K562 (cell line): ENCODE data around the gene ARF4.

ENCODE experiments used
- CTCF ChIP-seq, 3 experiments: IDR thresholded peaks in 2 of 3; conservative IDR thresholded peaks in 1 of 3; 2 replicates each; pipeline ENCODE4 v1.5.1; 2011 to 2012; ENCODE audit warnings: low read length in 3 of 3, mild to moderate bottlenecking in 3 of 3, control low read depth in 2 of 3, improper control_type of control experiment in 1 of 3, inconsistent platforms in 1 of 3, low read depth in 1 of 3, mixed read lengths in 1 of 3, moderate library complexity in 1 of 3; ENCODE audit not compliant: insufficient read depth in 2 of 3
- HBP1 ChIP-seq: fragments of 450-650 bp; formaldehyde crosslinking; IDR thresholded peaks from 2 replicates; pipeline ENCODE4 v1.4.0; 2022; ENCODE audit warnings: missing genetic modification characterization
- HMGXB4 ChIP-seq: sonication (generic); formaldehyde crosslinking; IDR thresholded peaks from 2 replicates; pipeline ENCODE4 v1.8.1; 2023; ENCODE audit warnings: mild to moderate bottlenecking, missing genetic modification reagents
- KLF6 ChIP-seq: fragments of 250-450 bp; sonication (Bioruptor Pico); IDR thresholded peaks from 2 replicates; pipeline ENCODE4 v1.4.0; 2020; ENCODE audit warnings: mild to moderate bottlenecking, moderate library complexity, borderline replicate concordance
- MTF1 ChIP-seq: fragments of 250-450 bp; sonication (Bioruptor Pico); IDR thresholded peaks from 2 replicates; pipeline ENCODE4 v1.9.0; 2021; ENCODE audit warnings: moderate library complexity, mild to moderate bottlenecking, inconsistent platforms, borderline replicate concordance
- MXI1 ChIP-seq: IDR thresholded peaks from 2 replicates; pipeline ENCODE4 v1.6.1; 2011; ENCODE audit warnings: low read depth, mild to moderate bottlenecking, improper control_type of control experiment, low read length
- PHF21A ChIP-seq: fragments of 450-650 bp; IDR thresholded peaks from 2 replicates; pipeline ENCODE4 v1.6.1; 2017; ENCODE audit warnings: low read depth, borderline replicate concordance
- POLR2AphosphoS5 ChIP-seq: IDR thresholded peaks from 2 replicates; pipeline ENCODE4 v1.6.1; 2011; ENCODE audit warnings: mild to moderate bottlenecking, low read depth, low read length, moderate library complexity; ENCODE audit not compliant: control insufficient read depth, insufficient read depth
- RFX5 ChIP-seq: IDR thresholded peaks from 2 replicates; pipeline ENCODE4 v1.6.1; 2011; ENCODE audit warnings: low read depth, mild to moderate bottlenecking, improper control_type of control experiment, low read length
- YY1 ChIP-seq, 3 experiments: IDR thresholded peaks; 2 replicates each; pipeline ENCODE4 v1.6.1; 2011; ENCODE audit warnings: low read length in 2 of 3, mild to moderate bottlenecking in 2 of 3, moderate library complexity in 2 of 3, borderline replicate concordance in 1 of 3, control low read depth in 1 of 3, low read depth in 1 of 3; ENCODE audit not compliant: insufficient read depth in 3 of 3, insufficient replicate concordance in 2 of 3, control insufficient read depth in 1 of 3, insufficient read length in 1 of 3; ENCODE audit errors: extremely low read depth in 1 of 3
- ZNF124 ChIP-seq: sonication (generic); formaldehyde crosslinking; IDR thresholded peaks from 2 replicates; pipeline ENCODE4 v1.8.1; 2022; ENCODE audit warnings: missing genetic modification reagents
- TF ChIP-seq, protein P1 (sequence below): fragments of 150-350 bp; IDR thresholded peaks from 2 replicates; pipeline ENCODE4 v1.6.1; 2014; ENCODE audit warnings: low read depth, mild to moderate bottlenecking, low read length, borderline replicate concordance
- TF ChIP-seq, protein P2 (sequence below): fragments of 250-450 bp; sonication (Bioruptor Pico); IDR thresholded peaks from 2 replicates; pipeline ENCODE4 v1.5.0; 2020; ENCODE audit warnings: mild to moderate bottlenecking, borderline replicate concordance
- TF ChIP-seq, protein P3 (sequence below), 2 experiments: fragments of 450-650 bp in 1 of 2; IDR thresholded peaks; 2 replicates each; pipeline ENCODE4 v1.6.1; 2011 to 2017; ENCODE audit warnings: low read depth in 2 of 2, antibody characterized with exemption in 1 of 2, borderline replicate concordance in 1 of 2, low read length in 1 of 2, mild to moderate bottlenecking in 1 of 2, mixed read lengths in 1 of 2; ENCODE audit not compliant: control insufficient read depth in 1 of 2

GRCh38 chr3:57637391-57637790 is 40.2 kb upstream of the ARF4 start:
- TF ChIP-seq CTCF (IDR thresholded peaks at IDR 0.05 in 2 of 3, conservative IDR thresholded peaks at IDR 0.05 in 1 of 3; ENCODE audit: insufficient read depth in 2 of 3, low read depth in 1 of 3, low read length in 3 of 3) = no peak
- no peak for TF ChIP-seq HMGXB4 (CRISPR knock-in tag)
- TF ChIP-seq ZNF124 = no peak
- no peak for TF ChIP-seq KLF6 (CRISPR knock-in tag)
- no peak for TF ChIP-seq YY1 (IDR thresholded peaks at IDR 0.05; ENCODE audit: borderline replicate concordance in 1 of 3, control insufficient read depth in 1 of 3, extremely low read depth in 1 of 3, insufficient read depth in 3 of 3, insufficient read length in 1 of 3, insufficient replicate concordance in 2 of 3, low read depth in 1 of 3, low read length in 2 of 3)
- no peak for TF ChIP-seq PHF21A
- TF ChIP-seq POLR2AphosphoS5 = no peak
- TF ChIP-seq, protein P1, sequence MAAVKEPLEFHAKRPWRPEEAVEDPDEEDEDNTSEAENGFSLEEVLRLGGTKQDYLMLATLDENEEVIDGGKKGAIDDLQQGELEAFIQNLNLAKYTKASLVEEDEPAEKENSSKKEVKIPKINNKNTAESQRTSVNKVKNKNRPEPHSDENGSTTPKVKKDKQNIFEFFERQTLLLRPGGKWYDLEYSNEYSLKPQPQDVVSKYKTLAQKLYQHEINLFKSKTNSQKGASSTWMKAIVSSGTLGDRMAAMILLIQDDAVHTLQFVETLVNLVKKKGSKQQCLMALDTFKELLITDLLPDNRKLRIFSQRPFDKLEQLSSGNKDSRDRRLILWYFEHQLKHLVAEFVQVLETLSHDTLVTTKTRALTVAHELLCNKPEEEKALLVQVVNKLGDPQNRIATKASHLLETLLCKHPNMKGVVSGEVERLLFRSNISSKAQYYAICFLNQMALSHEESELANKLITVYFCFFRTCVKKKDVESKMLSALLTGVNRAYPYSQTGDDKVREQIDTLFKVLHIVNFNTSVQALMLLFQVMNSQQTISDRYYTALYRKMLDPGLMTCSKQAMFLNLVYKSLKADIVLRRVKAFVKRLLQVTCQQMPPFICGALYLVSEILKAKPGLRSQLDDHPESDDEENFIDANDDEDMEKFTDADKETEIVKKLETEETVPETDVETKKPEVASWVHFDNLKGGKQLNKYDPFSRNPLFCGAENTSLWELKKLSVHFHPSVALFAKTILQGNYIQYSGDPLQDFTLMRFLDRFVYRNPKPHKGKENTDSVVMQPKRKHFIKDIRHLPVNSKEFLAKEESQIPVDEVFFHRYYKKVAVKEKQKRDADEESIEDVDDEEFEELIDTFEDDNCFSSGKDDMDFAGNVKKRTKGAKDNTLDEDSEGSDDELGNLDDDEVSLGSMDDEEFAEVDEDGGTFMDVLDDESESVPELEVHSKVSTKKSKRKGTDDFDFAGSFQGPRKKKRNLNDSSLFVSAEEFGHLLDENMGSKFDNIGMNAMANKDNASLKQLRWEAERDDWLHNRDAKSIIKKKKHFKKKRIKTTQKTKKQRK = no peak
- TF ChIP-seq, protein P2, sequence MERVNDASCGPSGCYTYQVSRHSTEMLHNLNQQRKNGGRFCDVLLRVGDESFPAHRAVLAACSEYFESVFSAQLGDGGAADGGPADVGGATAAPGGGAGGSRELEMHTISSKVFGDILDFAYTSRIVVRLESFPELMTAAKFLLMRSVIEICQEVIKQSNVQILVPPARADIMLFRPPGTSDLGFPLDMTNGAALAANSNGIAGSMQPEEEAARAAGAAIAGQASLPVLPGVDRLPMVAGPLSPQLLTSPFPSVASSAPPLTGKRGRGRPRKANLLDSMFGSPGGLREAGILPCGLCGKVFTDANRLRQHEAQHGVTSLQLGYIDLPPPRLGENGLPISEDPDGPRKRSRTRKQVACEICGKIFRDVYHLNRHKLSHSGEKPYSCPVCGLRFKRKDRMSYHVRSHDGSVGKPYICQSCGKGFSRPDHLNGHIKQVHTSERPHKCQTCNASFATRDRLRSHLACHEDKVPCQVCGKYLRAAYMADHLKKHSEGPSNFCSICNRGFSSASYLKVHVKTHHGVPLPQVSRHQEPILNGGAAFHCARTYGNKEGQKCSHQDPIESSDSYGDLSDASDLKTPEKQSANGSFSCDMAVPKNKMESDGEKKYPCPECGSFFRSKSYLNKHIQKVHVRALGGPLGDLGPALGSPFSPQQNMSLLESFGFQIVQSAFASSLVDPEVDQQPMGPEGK (CRISPR knock-in tag) = no peak
- TF ChIP-seq RFX5 = no peak
- TF ChIP-seq MXI1 = no peak
- TF ChIP-seq, protein P3, sequence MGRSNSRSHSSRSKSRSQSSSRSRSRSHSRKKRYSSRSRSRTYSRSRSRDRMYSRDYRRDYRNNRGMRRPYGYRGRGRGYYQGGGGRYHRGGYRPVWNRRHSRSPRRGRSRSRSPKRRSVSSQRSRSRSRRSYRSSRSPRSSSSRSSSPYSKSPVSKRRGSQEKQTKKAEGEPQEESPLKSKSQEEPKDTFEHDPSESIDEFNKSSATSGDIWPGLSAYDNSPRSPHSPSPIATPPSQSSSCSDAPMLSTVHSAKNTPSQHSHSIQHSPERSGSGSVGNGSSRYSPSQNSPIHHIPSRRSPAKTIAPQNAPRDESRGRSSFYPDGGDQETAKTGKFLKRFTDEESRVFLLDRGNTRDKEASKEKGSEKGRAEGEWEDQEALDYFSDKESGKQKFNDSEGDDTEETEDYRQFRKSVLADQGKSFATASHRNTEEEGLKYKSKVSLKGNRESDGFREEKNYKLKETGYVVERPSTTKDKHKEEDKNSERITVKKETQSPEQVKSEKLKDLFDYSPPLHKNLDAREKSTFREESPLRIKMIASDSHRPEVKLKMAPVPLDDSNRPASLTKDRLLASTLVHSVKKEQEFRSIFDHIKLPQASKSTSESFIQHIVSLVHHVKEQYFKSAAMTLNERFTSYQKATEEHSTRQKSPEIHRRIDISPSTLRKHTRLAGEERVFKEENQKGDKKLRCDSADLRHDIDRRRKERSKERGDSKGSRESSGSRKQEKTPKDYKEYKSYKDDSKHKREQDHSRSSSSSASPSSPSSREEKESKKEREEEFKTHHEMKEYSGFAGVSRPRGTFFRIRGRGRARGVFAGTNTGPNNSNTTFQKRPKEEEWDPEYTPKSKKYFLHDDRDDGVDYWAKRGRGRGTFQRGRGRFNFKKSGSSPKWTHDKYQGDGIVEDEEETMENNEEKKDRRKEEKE (IDR thresholded peaks at IDR 0.05; ENCODE audit: borderline replicate concordance in 1 of 2, control insufficient read depth in 1 of 2, low read depth in 2 of 2, low read length in 1 of 2) = no peak
- TF ChIP-seq MTF1 (CRISPR knock-in tag) = no peak
- TF ChIP-seq HBP1 = no peak
